SU-DHL-6 (cell line): ENCODE measurements around the gene EML6.

Experiments used
- H2AFZ ChIP-seq: fragments of 200-600 bp; sonication (generic); 2 replicates; pipeline ENCODE4 v1.6.1; 2014; ENCODE audit warnings: low read depth, mild to moderate bottlenecking, moderate library complexity, mixed read lengths, antibody characterized with exemption, low read length; ENCODE audit not compliant: severe bottlenecking
- H3F3A ChIP-seq: fragments of 200-600 bp; shearing (Covaris generic); 2 replicates; pipeline ENCODE4 v1.6.0; 2016; ENCODE audit warnings: antibody characterized with exemption, mild to moderate bottlenecking; ENCODE audit not compliant: insufficient read depth
- H3K27ac ChIP-seq: fragments of 200-600 bp; sonication (generic); 2 replicates; pipeline ENCODE4 v1.5.1; 2016; ENCODE audit warnings: low read depth, mild to moderate bottlenecking, low read length, moderate library complexity, mixed read lengths
- H3K27me3 ChIP-seq: fragments of 200-600 bp; sonication (generic), shearing (Covaris generic); 2 replicates; pipeline ENCODE4 v1.6.0; 2014; ENCODE audit warnings: mild to moderate bottlenecking, low read length
- H3K36me3 ChIP-seq: fragments of 200-600 bp; sonication (generic); 2 replicates; pipeline ENCODE4 v1.6.1; 2014; ENCODE audit warnings: mild to moderate bottlenecking, low read length, mixed read lengths
- H3K4me2 ChIP-seq: fragments of 300-600, 200-600 bp; shearing (Covaris generic), sonication (generic); 2 replicates; pipeline ENCODE4 v1.6.0; 2014; ENCODE audit warnings: low read length, low read depth, mild to moderate bottlenecking; ENCODE audit not compliant: poor library complexity, severe bottlenecking
- H3K4me3 ChIP-seq: fragments of 200-600 bp; sonication (generic); 2 replicates; pipeline ENCODE4 v1.5.1; 2014; ENCODE audit warnings: antibody characterized with exemption, low read length, mild to moderate bottlenecking, mixed read lengths; ENCODE audit not compliant: insufficient read depth, poor library complexity, severe bottlenecking
- H3K79me2 ChIP-seq: fragments of 200-600 bp; sonication (generic); 2 replicates; pipeline ENCODE4 v1.6.1; 2014; ENCODE audit warnings: mild to moderate bottlenecking, low read length, moderate library complexity; ENCODE audit not compliant: insufficient read depth
- H3K9ac ChIP-seq: fragments of 200-600 bp; sonication (generic); 2 replicates; pipeline ENCODE4 v1.7.0; 2014; ENCODE audit warnings: mild to moderate bottlenecking, low read length
- H3K9me2 ChIP-seq: fragments of 200-600 bp; sonication (generic); replicated peaks from 2 replicates; pipeline ENCODE4 v1.6.1; 2014; ENCODE audit warnings: low read length; ENCODE audit not compliant: insufficient read depth
- H3K9me3 ChIP-seq: fragments of 200-600 bp; sonication (generic); 2 replicates; pipeline ENCODE4 v1.6.1; 2014; ENCODE audit warnings: low read length, mixed read lengths; ENCODE audit not compliant: insufficient read depth
- H4K20me1 ChIP-seq: fragments of 200-600 bp; sonication (generic); 2 replicates; pipeline ENCODE4 v1.6.1; 2014; ENCODE audit warnings: low read depth, mild to moderate bottlenecking, antibody characterized with exemption, low read length, moderate library complexity, mixed read lengths
- EZH2phosphoT487 ChIP-seq: fragments of 200-600 bp; sonication (generic), shearing (Covaris generic); conservative IDR thresholded peaks from 2 replicates; pipeline ENCODE4 v1.6.1; 2018; ENCODE audit warnings: mild to moderate bottlenecking, antibody characterized with exemption, low read length, moderate library complexity, mixed read lengths
- TF ChIP-seq, protein P1 (sequence below): fragments of 200-600 bp; sonication (generic); IDR thresholded peaks from one replicate; pipeline ENCODE4 v1.5.1; 2017; ENCODE audit warnings: antibody characterized with exemption, mild to moderate bottlenecking, low read length, moderate library complexity; ENCODE audit not compliant: insufficient read depth, poor library complexity, severe bottlenecking

Gene EML6

DNA sequence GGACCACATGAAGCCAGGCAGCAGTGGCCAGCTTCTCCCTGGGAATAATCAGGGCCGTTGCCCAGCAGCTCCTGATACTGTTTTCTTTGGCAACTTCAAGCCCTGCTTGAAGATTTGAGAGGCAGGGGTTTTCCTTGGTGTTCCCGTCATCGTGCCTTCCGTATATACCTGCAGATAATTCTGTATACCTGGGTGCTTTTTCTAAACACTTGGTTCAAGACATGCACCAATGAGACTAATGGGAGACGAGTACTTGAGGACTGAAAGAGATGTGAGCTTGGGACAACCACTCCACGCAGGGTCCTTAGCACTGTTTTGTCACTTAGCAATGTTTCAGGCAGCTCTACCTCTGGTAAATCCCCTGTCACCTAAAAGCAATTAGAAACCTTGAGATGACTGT lies 208.0 kb downstream of the EML6 start:
- Histone ChIP-seq H3K36me3 (0 out of 2 replicates have a peak, but pooled peaks cover 5% of the 10 kb centered on the region), H3K9ac (no peak overlapping the region), H3K27me3 (no peaks in the 10 kb centered on the region), H3K9me2 (no peaks in the 10 kb centered on the region), H4K20me1 (no peaks in the 10 kb centered on the region), H3K27ac (no peak overlapping the region), H3K4me3 (no peak overlapping the region), H3F3A (no peaks in the 10 kb centered on the region), H3K9me3 (no peaks in the 10 kb centered on the region), H3K4me2 (no peak overlapping the region), H2AFZ (no peak overlapping the region), H3K79me2 (no peaks in the 10 kb centered on the region)
- TF ChIP-seq EZH2phosphoT487 = no peak
- TF ChIP-seq, protein P1, sequence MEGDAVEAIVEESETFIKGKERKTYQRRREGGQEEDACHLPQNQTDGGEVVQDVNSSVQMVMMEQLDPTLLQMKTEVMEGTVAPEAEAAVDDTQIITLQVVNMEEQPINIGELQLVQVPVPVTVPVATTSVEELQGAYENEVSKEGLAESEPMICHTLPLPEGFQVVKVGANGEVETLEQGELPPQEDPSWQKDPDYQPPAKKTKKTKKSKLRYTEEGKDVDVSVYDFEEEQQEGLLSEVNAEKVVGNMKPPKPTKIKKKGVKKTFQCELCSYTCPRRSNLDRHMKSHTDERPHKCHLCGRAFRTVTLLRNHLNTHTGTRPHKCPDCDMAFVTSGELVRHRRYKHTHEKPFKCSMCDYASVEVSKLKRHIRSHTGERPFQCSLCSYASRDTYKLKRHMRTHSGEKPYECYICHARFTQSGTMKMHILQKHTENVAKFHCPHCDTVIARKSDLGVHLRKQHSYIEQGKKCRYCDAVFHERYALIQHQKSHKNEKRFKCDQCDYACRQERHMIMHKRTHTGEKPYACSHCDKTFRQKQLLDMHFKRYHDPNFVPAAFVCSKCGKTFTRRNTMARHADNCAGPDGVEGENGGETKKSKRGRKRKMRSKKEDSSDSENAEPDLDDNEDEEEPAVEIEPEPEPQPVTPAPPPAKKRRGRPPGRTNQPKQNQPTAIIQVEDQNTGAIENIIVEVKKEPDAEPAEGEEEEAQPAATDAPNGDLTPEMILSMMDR = no peak

DNA sequence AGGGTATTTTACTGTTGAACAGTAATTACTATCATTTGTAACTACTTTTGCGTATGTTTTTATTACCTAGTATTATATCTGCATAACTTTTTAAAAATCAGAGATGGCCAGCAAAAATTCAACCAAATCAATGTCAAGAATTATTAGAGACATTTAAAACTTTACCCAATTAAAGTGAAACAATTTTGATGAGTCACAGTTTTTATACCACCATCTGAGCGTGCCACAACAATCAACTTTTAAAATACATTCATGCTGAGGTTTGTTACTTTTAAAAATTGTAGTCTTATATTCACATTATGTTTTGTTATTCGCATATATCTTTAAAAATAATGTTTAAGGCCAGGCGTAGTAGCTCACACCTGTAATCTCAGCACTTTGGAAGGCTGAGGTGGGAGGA lies 211.9 kb downstream of the EML6 start:
- Histone ChIP-seq H2AFZ (no peak overlapping the region), H3K4me2 (no peak overlapping the region), H3K9ac (no peak overlapping the region), H4K20me1 (no peaks in the 10 kb centered on the region), H3K27ac (no peak overlapping the region), H3K27me3 (no peaks in the 10 kb centered on the region), H3F3A (no peaks in the 10 kb centered on the region), H3K9me2 (no peaks in the 10 kb centered on the region), H3K4me3 (no peak overlapping the region), H3K79me2 (no peaks in the 10 kb centered on the region), H3K36me3 (0 out of 2 replicates have a peak, but pooled peaks cover 7% of the 10 kb centered on the region), H3K9me3 (no peaks in the 10 kb centered on the region)
- no peak for TF ChIP-seq EZH2phosphoT487
- TF ChIP-seq, protein P1 = no peak

DNA sequence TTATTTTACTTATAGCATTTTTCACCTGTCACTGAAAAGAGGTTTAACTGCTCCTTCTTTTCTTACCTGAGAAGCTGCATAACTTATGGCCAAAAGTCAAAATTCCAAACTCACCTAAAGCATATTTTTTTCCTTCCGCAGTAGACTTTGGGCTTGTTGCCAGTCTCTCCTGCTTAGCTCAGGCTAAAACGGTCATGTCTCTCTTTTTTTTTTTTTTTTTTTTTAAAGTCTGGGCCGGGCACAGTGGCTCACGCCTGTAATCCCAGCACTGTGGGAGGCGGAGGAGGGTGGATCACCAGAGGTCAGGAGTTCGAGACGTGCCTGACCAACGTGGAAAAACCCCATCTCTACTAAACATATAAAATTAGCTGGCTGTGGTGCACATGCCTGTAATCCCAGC lies 213.3 kb downstream of the EML6 start:
- no peaks in the 10 kb centered on the region for H3F3A ChIP-seq
- H2AFZ ChIP-seq = no peak overlapping the region
- TF ChIP-seq, protein P1 = no peak
- TF ChIP-seq EZH2phosphoT487 = no peak

More for the DNA sequence above, 213.3 kb downstream of the EML6 start:
- no peaks in the 10 kb centered on the region for H3K79me2 ChIP-seq
- no peaks in the 10 kb centered on the region for H3K9me3 ChIP-seq
- H3K9me2 ChIP-seq = no peaks in the 10 kb centered on the region
- H3K27ac ChIP-seq = no peak overlapping the region
- H3K4me2 ChIP-seq = no peak overlapping the region
- H3K9ac ChIP-seq = no peak overlapping the region
- no peak overlapping the region for H3K4me3 ChIP-seq
- 0 out of 2 replicates have a peak, but pooled peaks cover 7% of the 10 kb centered on the region for H3K36me3 ChIP-seq
- no peaks in the 10 kb centered on the region for H4K20me1 ChIP-seq
- no peaks in the 10 kb centered on the region for H3K27me3 ChIP-seq
